GM12878 (cell line): Measurements from ENCODE around the gene THBS3. TPM values are rescaled to one million over a fixed set of nuclear protein-coding genes. Genes with fewer than 3 reads are reported as not detected.

Source experiments
- ATAC-seq: fragments of 200-7000 bp; cut with Tn5 transposase; 3 replicates; pipeline ENCODE4 v1.9.1; 2020; ENCODE audit warnings: mild to moderate bottlenecking, moderate library complexity
- BruUV-seq: library from RNA; stranded (reverse); fragments of 400-500 nt; replicated peaks from 2 replicates; lab custom pipeline; 2021; lab: Mats Ljungman, UMichigan
- CTCF ChIA-PET: fragments of 300-600 bp; sonication (Branson Sonifier 250); formaldehyde crosslinking; extraction: SDS; loops from one replicate; lab custom pipeline; 2021; ENCODE audit warnings: inconsistent platforms; lab: Yijun Ruan, JAX
- POLR2A ChIA-PET: fragments of 350-600 bp; formaldehyde crosslinking; extraction: SDS; loops from one replicate; lab custom pipeline; 2021; ENCODE audit warnings: inconsistent platforms; lab: Charles Lee
- RAD21 ChIA-PET: fragments of 300-600 bp; sonication (Branson Sonifier 250); formaldehyde crosslinking; loops from one replicate; lab custom pipeline; 2023; ENCODE audit warnings: antibody characterized with exemption; ENCODE audit not compliant: unreplicated experiment; lab: Charles Lee
- SMC1A ChIA-PET: fragments of 300-600 bp; sonication (Branson Sonifier 250); formaldehyde crosslinking; loops from one replicate; lab custom pipeline; 2023; ENCODE audit not compliant: unreplicated experiment, uncharacterized antibody; lab: Charles Lee
- DNase-seq: peaks from one replicate; pipeline ENCODE4 v3.0.0-alpha.2; 2011; ENCODE audit warnings: low read depth, low spot score
- FAIRE-seq: peaks from 3 replicates; lab custom pipeline; 2011; peaks lifted over from hg19 to GRCh38; lab: Jason Lieb, UNC
- H2AFZ ChIP-seq: 2 replicates; pipeline ENCODE4 v1.6.0; 2011; ENCODE audit warnings: low read depth, low read length, control low read depth; ENCODE audit not compliant: control insufficient read depth
- H3K27ac ChIP-seq: 2 replicates; pipeline ENCODE4 v1.5.1; 2011; ENCODE audit warnings: control low read depth; ENCODE audit not compliant: control insufficient read depth, insufficient read depth
- H3K27me3 ChIP-seq, 2 experiments: replicated peaks in 1 of 2; 2 replicates each; pipeline versions ENCODE4 v1.6.0 to v1.6.1; 2011; ENCODE audit warnings: low read length in 1 of 2; ENCODE audit not compliant: control insufficient read depth in 2 of 2, insufficient read depth in 2 of 2
- H3K36me3 ChIP-seq, 2 experiments: 2 replicates each; pipeline ENCODE4 v1.5.1; 2011; ENCODE audit warnings: low read length in 1 of 2; ENCODE audit not compliant: control insufficient read depth in 2 of 2, insufficient read depth in 2 of 2
- H3K4me1 ChIP-seq: 2 replicates; pipeline ENCODE4 v1.6.1; 2011; ENCODE audit warnings: mild to moderate bottlenecking, low read length, moderate library complexity, mixed read lengths; ENCODE audit not compliant: control insufficient read depth, insufficient read depth
- H3K4me2 ChIP-seq: 2 replicates; pipeline ENCODE4 v1.6.0; 2011; ENCODE audit warnings: control low read depth; ENCODE audit not compliant: control insufficient read depth, insufficient read depth
- H3K4me3 ChIP-seq: fragments of 200-600 bp; sonication (generic); 2 replicates; pipeline ENCODE4 v1.5.1; 2016
- H3K79me2 ChIP-seq: 2 replicates; pipeline ENCODE4 v1.6.0; 2011; ENCODE audit warnings: low read length; ENCODE audit not compliant: control insufficient read depth, insufficient read depth
- H3K9ac ChIP-seq: 2 replicates; pipeline ENCODE4 v1.8.0; 2011; ENCODE audit warnings: low read length, control low read depth, mixed read lengths; ENCODE audit not compliant: control insufficient read depth, insufficient read depth
- H3K9me3 ChIP-seq: replicated peaks from 3 replicates; pipeline ENCODE4 v1.5.1; 2011; ENCODE audit warnings: mild to moderate bottlenecking, low read length; ENCODE audit not compliant: control insufficient read depth, insufficient read depth
- H4K20me1 ChIP-seq: 2 replicates; pipeline ENCODE4 v1.6.0; 2011; ENCODE audit not compliant: control insufficient read depth, insufficient read depth
- CHD1 ChIP-seq: IDR thresholded peaks from 2 replicates; pipeline ENCODE4 v1.6.1; 2012; ENCODE audit warnings: low read depth, low read length, improper control_type of control experiment
- CREB1 ChIP-seq: IDR thresholded peaks from 2 replicates; pipeline ENCODE4 v1.6.1; 2012; ENCODE audit warnings: low read depth, mild to moderate bottlenecking, inconsistent platforms
- HDAC2 ChIP-seq: fragments of 200-600 bp; sonication (generic); IDR thresholded peaks from 2 replicates; pipeline ENCODE4 v1.6.1; 2017
- HDGF ChIP-seq: fragments of 450-650 bp; IDR thresholded peaks from 2 replicates; pipeline ENCODE4 v1.6.1; 2016; ENCODE audit warnings: antibody characterized with exemption
- KAT2A ChIP-seq: conservative IDR thresholded peaks from 2 replicates; pipeline ENCODE4 v1.6.1; 2011; ENCODE audit warnings: low read depth, low read length; ENCODE audit not compliant: control insufficient read depth
- LARP7 ChIP-seq: fragments of 450-650 bp; IDR thresholded peaks from 2 replicates; pipeline ENCODE4 v1.6.1; 2017; ENCODE audit warnings: mild to moderate bottlenecking
- MEF2B ChIP-seq: fragments of 450-650 bp; IDR thresholded peaks from 2 replicates; pipeline ENCODE4 v1.6.1; 2018; ENCODE audit warnings: mild to moderate bottlenecking, moderate library complexity; ENCODE audit not compliant: partially characterized antibody, poor library complexity, severe bottlenecking
- MTA2 ChIP-seq: fragments of 450-650 bp; IDR thresholded peaks from 2 replicates; pipeline ENCODE4 v1.6.1; 2016; ENCODE audit warnings: low read depth, mild to moderate bottlenecking, moderate library complexity
- MXI1 ChIP-seq: fragments of 150-350 bp; IDR thresholded peaks from 2 replicates; pipeline ENCODE4 v1.6.1; 2011; ENCODE audit warnings: low read depth, mild to moderate bottlenecking, inconsistent platforms, low read length, improper control_type of control experiment
- POLR2A ChIP-seq: IDR thresholded peaks from 2 replicates; pipeline ENCODE4 v1.6.1; 2011; ENCODE audit warnings: low read depth, mild to moderate bottlenecking, low read length
- RAD51 ChIP-seq: fragments of 450-650 bp; IDR thresholded peaks from 2 replicates; pipeline ENCODE4 v1.6.1; 2016; ENCODE audit warnings: moderate library complexity, mild to moderate bottlenecking, inconsistent platforms
- RELA ChIP-seq: fragments of 450-650 bp; IDR thresholded peaks from 2 replicates; pipeline ENCODE4 v1.8.0; 2014; ENCODE audit warnings: borderline replicate concordance; ENCODE audit not compliant: partially characterized antibody
- RUNX3 ChIP-seq: IDR thresholded peaks from 2 replicates; pipeline ENCODE4 v1.6.1; 2012; ENCODE audit warnings: low read length, inconsistent platforms
- SIX5 ChIP-seq: IDR thresholded peaks from 2 replicates; pipeline ENCODE4 v1.6.1; 2011; ENCODE audit warnings: mild to moderate bottlenecking, low read depth, low read length, moderate library complexity; ENCODE audit not compliant: severe bottlenecking
- SPI1 ChIP-seq: IDR thresholded peaks from 2 replicates; pipeline ENCODE4 v1.6.1; 2011; ENCODE audit warnings: low read depth, mild to moderate bottlenecking, low read length, moderate library complexity, borderline replicate concordance; ENCODE audit not compliant: insufficient read depth
- TBL1XR1 ChIP-seq: IDR thresholded peaks from 2 replicates; pipeline ENCODE4 v1.6.1; 2012; ENCODE audit warnings: low read depth, low read length, improper control_type of control experiment
- TCF12 ChIP-seq: IDR thresholded peaks from 2 replicates; pipeline ENCODE4 v1.6.1; 2011; ENCODE audit warnings: low read depth, mild to moderate bottlenecking, low read length
- WGBS: methylation state at CpG from one replicate; pipeline ENCODE4 v1.1.6; 2016; ENCODE audit warnings: low lambda C conversion rate; ENCODE audit not compliant: insufficient replicate concordance, insufficient coverage; ENCODE audit errors: missing lambda C conversion rate; 5-methylcytosine and 5-hydroxymethylcytosine counted together
- in situ Hi-C: fragments of 300-500 bp; cut with MboI; formaldehyde crosslinking; loops from 9 replicates; pipeline ENCODE4 v1.14.3; 2018; ENCODE audit warnings: mixed read lengths
- intact Hi-C: fragments of 100-400 bp; cut with micrococcal nuclease; formaldehyde crosslinking; loops from one replicate; pipeline ENCODE4 v1.14.2; 2022; ENCODE audit not compliant: unreplicated experiment
- polyA plus RNA-seq, 11 experiments: library from polyadenylated mRNA; depleted of rRNA in 4 of 11; unstranded in 6 of 11; stranded (reverse) in 5 of 11; fragments of >200 nt; fragmentation: Nextera tagmentation in 4 of 11; fragmentation: Illumina TruSeq in 1 of 11; extraction: Ambion mirVana in 4 of 11; extraction: Trizol in 1 of 11; gene quantifications; 1 replicate in 1 of 11; 2 replicates in 10 of 11; pipeline versions ENCODE4 v1.2.1 to v1.2.3, GENCODE V29; 2011 to 2016; ENCODE audit warnings: inconsistent platforms in 2 of 11, missing spikeins in 2 of 11, low read depth in 1 of 11
- total RNA-seq, 4 experiments: library from RNA; depleted of rRNA in 3 of 4; stranded (reverse); fragments of >200 nt in 3 of 4; fragmentation: Illumina TruSeq in 1 of 4; extraction: Trizol in 1 of 4; gene quantifications; 2 replicates each; pipeline versions ENCODE4 v1.2.1 to v1.2.3, GENCODE V29; 2013 to 2021
- TF ChIP-seq, protein P1 (sequence below): IDR thresholded peaks from 2 replicates; pipeline ENCODE4 v1.6.1; 2011; ENCODE audit warnings: borderline replicate concordance, low read depth, mild to moderate bottlenecking, moderate library complexity, mixed read lengths, low read length; ENCODE audit not compliant: insufficient read depth; ENCODE audit errors: extremely low read length
- TF ChIP-seq, protein P2 (sequence below): fragments of 450-650 bp; IDR thresholded peaks from 2 replicates; pipeline ENCODE4 v1.6.1; 2016; ENCODE audit warnings: mild to moderate bottlenecking, moderate library complexity, borderline replicate concordance
- TF ChIP-seq, protein P3 (sequence below): IDR thresholded peaks from 2 replicates; pipeline ENCODE4 v1.6.1; 2011; ENCODE audit warnings: low read depth, mild to moderate bottlenecking, low read length, moderate library complexity, borderline replicate concordance; ENCODE audit errors: extremely low read depth

THBS3 gene
- total and polyA plus RNA-seq, 10 of the 15 experiments (the other 5 are each of a cell fraction or from before 2014, with no cell fraction given) = 0.66 to 3.6 (median 2.0) TPM

DNA sequence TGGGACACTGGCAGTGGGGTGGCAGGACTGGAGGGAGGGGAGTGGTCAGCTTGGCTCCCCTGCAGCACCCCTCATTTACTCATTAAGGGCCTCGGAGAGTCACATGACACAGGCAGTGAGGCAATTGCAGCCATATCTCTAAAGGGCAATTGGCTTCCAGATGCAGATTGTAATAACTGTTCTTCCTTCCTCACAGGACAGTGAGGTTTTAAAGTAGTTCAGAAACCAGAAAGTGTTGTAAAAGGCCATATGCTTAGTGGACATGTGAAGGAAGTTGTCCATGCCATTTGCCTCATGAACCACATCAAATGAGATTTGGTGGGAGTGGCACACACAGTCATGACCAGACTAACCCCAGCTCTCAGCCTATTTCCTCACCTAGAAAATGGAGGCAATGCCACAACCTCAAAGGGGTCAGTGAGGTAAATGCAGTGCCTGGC, 11.9 kb upstream of the THBS3 start:
- ChIA-PET RAD21 (no interaction called here), POLR2A (no interaction called here), SMC1A (interaction anchor here (0.9 to 1.3 kb wide), 2 partner anchors 13 to 24 kb away, joined by 3 to 4 read pairs; no protein-coding TSS in a partner anchor), CTCF (interaction anchor here (1.1 kb wide), 1 partner anchor 32 kb away, joined by 5 read pairs; no protein-coding TSS in a partner anchor)
- Histone ChIP-seq H3K4me2 (no peak overlapping the region), H3K9ac (no peak overlapping the region), H3K4me1 (peaks cover 24% of the 10 kb centered on the region), H3K4me3 (no peak overlapping the region), H3K79me2 (no peaks in the 10 kb centered on the region), H3K36me3 (no peaks in the 10 kb centered on the region; a peak in 1 of 4 replicates), H3K27me3 (no peaks in the 10 kb centered on the region), H4K20me1 (no peaks in the 10 kb centered on the region), H3K27ac (no peak overlapping the region), H3K9me3 (no peaks in the 10 kb centered on the region), H2AFZ (peak overlapping the region; percentile 60)
- BruUV-seq = no TSS peak
- intact Hi-C loops = no loop called here
- DNase-seq (no peak), ATAC-seq (peak; percentile 34), FAIRE-seq (no peak)
- 0% methylated on average over 1 of the region's 1 CpG for WGBS
- in situ Hi-C loops = no loop called here
- no peak for TF ChIP-seq CHD1
- no peak for TF ChIP-seq MEF2B
- TF ChIP-seq, protein P1, sequence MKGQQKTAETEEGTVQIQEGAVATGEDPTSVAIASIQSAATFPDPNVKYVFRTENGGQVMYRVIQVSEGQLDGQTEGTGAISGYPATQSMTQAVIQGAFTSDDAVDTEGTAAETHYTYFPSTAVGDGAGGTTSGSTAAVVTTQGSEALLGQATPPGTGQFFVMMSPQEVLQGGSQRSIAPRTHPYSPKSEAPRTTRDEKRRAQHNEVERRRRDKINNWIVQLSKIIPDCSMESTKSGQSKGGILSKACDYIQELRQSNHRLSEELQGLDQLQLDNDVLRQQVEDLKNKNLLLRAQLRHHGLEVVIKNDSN = peak; percentile 73
- TF ChIP-seq CREB1 = no peak
- no peak for TF ChIP-seq TCF12
- no peak for TF ChIP-seq LARP7
- TF ChIP-seq HDAC2 = no peak
- TF ChIP-seq HDGF = no peak
- TF ChIP-seq, protein P2, sequence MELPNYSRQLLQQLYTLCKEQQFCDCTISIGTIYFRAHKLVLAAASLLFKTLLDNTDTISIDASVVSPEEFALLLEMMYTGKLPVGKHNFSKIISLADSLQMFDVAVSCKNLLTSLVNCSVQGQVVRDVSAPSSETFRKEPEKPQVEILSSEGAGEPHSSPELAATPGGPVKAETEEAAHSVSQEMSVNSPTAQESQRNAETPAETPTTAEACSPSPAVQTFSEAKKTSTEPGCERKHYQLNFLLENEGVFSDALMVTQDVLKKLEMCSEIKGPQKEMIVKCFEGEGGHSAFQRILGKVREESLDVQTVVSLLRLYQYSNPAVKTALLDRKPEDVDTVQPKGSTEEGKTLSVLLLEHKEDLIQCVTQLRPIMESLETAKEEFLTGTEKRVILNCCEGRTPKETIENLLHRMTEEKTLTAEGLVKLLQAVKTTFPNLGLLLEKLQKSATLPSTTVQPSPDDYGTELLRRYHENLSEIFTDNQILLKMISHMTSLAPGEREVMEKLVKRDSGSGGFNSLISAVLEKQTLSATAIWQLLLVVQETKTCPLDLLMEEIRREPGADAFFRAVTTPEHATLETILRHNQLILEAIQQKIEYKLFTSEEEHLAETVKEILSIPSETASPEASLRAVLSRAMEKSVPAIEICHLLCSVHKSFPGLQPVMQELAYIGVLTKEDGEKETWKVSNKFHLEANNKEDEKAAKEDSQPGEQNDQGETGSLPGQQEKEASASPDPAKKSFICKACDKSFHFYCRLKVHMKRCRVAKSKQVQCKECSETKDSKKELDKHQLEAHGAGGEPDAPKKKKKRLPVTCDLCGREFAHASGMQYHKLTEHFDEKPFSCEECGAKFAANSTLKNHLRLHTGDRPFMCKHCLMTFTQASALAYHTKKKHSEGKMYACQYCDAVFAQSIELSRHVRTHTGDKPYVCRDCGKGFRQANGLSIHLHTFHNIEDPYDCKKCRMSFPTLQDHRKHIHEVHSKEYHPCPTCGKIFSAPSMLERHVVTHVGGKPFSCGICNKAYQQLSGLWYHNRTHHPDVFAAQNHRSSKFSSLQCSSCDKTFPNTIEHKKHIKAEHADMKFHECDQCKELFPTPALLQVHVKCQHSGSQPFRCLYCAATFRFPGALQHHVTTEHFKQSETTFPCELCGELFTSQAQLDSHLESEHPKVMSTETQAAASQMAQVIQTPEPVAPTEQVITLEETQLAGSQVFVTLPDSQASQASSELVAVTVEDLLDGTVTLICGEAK = no peak
- TF ChIP-seq RUNX3 = peak; percentile 32; the same call in 1 of the 2 replicates
- TF ChIP-seq TBL1XR1 = no peak
- TF ChIP-seq SIX5 = peak; percentile 55
- no peak for TF ChIP-seq RELA
- TF ChIP-seq MTA2 = no peak
- TF ChIP-seq POLR2A = no peak
- peak; percentile 89 for TF ChIP-seq RAD51
- TF ChIP-seq MXI1 = no peak
- TF ChIP-seq SPI1 = no peak
- TF ChIP-seq, protein P3, sequence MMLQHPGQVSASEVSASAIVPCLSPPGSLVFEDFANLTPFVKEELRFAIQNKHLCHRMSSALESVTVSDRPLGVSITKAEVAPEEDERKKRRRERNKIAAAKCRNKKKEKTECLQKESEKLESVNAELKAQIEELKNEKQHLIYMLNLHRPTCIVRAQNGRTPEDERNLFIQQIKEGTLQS = peak; percentile 62; the same call in 1 of the 2 replicates
- TF ChIP-seq KAT2A = no peak
